NCI-H1105 treated with DMSO at 0.1 percent for 48 hours (cell line): ENCODE measurements around the gene ZBTB11.
"Not testable (repeated sequence)": the region's sequence is repeated elsewhere in the genome, so short reads cannot be mapped to it uniquely, and the experiment has no call there.

Source experiments
- DNase-seq: peaks from one replicate; lab custom pipeline; 2025; lab: John Stamatoyannopoulos, UW

ZBTB11 gene, protein sequence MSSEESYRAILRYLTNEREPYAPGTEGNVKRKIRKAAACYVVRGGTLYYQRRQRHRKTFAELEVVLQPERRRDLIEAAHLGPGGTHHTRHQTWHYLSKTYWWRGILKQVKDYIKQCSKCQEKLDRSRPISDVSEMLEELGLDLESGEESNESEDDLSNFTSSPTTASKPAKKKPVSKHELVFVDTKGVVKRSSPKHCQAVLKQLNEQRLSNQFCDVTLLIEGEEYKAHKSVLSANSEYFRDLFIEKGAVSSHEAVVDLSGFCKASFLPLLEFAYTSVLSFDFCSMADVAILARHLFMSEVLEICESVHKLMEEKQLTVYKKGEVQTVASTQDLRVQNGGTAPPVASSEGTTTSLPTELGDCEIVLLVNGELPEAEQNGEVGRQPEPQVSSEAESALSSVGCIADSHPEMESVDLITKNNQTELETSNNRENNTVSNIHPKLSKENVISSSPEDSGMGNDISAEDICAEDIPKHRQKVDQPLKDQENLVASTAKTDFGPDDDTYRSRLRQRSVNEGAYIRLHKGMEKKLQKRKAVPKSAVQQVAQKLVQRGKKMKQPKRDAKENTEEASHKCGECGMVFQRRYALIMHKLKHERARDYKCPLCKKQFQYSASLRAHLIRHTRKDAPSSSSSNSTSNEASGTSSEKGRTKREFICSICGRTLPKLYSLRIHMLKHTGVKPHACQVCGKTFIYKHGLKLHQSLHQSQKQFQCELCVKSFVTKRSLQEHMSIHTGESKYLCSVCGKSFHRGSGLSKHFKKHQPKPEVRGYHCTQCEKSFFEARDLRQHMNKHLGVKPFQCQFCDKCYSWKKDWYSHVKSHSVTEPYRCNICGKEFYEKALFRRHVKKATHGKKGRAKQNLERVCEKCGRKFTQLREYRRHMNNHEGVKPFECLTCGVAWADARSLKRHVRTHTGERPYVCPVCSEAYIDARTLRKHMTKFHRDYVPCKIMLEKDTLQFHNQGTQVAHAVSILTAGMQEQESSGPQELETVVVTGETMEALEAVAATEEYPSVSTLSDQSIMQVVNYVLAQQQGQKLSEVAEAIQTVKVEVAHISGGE

DNA sequence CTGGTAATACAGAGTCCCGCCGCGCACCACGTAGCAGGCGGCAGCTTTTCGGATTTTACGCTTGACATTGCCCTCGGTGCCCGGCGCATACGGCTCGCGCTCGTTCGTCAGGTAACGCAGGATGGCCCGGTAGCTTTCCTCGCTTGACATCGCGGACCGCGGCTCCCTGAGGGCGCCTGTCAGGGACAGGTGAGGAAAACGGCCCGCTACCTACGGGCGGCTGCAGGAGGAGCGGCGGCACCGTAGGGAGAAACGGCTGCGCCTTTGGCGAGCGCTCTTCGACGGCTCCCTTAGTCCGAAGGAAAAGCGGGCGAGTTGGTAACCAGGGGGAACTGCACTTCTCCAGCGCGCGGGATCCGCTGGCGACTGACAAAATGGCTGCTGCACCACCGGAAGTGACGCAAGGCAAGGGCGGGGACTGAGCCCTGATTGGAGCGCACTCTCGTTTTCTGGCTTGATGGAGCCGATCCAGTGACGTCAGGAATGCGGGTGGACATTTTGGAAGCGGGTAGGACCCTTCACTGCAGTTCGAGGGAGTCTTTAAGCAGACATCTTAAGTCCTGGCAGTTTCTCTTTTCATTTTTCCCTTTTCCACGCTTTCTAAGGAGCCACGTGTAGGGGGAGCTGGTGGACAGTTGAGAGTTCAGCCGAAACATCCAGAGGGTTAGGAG, at the start of gene ZBTB11:
TSS of gene ZBTB11 (minus strand) at position 368 of the 671 bp plus-strand sequence. CDS start at position 150, 218 bp downstream.
- no peak for DNase-seq

DNA sequence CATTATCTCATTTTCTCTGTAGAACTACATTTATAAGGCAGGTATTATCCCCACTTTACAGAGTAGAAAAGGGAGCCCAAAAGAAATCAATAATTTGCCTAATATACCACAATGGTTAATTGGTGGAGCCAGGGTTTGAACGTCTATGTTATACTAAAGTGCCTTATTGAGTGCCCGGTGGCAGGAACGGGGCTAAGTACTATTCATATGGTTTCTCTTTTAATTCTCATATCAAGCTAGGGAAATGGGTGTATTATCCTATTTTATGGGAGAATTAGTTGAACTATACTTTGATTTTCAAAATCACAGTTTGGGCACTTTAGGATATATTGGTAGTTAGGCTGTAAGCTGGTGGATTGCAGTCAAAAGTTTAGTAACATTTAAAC, 49.0 kb upstream of the ZBTB11 start:
- no peak for DNase-seq

DNA sequence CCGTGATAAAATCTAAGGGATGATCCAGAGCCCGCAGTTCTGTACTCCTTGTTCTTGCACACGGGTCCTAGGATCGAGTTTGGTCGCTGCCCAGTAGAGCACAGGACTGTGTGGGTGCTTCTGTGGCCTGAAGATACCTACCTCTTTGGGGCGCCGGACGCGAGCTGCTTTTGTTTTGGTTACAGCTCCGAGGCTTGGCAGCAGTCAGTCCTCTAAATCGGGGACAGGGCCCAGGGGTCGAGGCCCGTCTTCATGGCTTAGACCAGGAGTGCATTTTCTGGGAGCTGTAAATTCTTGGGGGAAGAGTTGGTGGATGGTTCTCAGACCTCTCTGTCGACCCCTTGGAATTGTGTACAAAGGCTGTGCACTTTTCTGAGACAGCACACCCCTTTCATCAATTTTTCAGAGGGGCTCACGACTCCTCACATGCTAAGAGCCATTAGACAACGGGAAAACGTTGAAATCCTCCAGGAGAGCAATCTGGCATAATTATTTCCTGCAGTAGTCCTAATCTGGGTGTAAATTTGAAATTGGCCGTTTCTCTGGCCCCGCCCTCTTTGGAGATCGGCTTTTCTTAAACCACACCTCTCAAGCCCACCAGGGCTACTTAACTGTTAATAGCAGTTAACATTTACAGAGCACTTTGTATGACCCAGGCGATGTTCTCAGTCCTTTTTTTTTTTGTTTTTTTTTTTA, 48.4 kb upstream of the ZBTB11 start:
- DNase-seq, result peak; percentile 55

DNA sequence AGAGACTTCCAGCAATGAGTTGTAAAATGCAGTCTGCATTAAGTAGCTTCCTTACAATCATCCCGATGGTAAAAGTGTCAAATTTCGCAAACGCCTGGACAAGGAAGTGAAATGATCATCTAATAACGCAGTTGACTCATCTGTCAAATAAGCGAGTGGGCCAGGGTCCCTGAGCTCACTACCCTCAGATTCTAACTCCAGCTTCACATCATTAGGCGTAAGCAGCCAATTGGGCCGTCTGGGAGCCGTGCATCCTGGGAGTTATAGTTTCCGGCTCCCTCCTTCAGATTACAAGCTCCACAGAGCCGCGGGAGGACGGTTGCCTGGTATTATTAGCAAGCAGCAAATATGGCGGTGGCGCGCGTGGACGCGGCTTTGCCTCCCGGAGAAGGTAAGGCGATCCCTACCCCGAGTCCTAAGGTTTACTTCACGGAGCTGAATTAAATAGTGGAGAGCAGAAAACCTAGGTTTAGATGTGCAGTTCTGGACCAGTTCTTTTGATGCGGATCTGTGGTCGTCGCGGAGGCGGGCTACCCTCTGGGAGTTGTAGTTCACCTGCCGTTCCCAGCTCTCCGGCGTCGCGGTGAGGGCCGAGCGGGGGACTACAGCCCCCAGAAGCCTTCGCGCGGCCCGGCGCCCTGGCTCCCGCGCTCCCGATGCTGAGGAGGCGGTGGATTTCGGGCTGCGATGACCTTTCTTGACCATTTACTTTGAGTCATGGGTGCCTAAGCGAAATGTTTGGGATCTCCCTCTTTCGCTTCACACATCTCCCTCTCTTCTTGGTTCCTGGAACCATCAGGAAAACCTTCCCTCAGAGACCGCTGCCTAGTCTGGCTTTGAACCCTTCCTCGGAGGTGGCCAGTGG, 47.6 kb upstream of the ZBTB11 start, which contains the start of gene CEP97:
TSS of gene CEP97 (plus strand) at position 286 of the 865 bp plus-strand sequence. CDS start at position 349, 63 bp downstream.
- peak; percentile 95 for DNase-seq

DNA sequence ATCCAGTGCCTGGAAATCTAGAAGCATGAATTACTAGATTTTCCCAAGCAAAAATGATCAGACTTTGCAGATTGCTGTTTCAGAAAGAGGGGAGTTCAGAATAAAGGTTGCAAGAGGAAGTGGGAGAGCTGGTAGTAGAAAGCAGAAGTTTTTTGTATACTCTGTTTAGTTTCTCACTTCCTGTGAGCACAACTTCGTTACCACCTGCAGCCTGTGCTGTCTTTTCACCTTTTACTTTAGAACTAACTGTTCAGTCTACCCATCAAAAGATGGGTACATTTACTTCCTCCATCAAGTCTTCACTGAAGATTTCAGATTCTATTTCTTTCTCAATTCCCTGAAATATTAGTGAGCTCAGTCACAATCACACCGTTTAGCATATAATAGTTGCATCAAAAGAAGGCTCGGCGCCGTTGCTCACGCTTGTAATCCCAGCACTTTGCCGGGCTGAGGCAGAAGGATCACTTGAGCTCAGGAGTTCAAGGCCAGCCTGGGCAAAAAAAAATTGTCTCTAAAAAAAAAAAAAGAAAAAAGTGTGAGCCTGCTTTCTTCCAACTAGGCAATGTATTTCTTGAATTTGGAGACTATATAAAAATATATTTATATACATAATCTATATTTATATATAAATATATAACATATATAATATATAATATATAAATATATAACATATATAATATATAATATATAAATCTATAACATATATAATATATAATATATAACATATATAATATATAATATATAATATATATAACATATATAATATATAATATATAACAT, 45.7 kb upstream of the ZBTB11 start:
- DNase-seq, result no peak

DNA sequence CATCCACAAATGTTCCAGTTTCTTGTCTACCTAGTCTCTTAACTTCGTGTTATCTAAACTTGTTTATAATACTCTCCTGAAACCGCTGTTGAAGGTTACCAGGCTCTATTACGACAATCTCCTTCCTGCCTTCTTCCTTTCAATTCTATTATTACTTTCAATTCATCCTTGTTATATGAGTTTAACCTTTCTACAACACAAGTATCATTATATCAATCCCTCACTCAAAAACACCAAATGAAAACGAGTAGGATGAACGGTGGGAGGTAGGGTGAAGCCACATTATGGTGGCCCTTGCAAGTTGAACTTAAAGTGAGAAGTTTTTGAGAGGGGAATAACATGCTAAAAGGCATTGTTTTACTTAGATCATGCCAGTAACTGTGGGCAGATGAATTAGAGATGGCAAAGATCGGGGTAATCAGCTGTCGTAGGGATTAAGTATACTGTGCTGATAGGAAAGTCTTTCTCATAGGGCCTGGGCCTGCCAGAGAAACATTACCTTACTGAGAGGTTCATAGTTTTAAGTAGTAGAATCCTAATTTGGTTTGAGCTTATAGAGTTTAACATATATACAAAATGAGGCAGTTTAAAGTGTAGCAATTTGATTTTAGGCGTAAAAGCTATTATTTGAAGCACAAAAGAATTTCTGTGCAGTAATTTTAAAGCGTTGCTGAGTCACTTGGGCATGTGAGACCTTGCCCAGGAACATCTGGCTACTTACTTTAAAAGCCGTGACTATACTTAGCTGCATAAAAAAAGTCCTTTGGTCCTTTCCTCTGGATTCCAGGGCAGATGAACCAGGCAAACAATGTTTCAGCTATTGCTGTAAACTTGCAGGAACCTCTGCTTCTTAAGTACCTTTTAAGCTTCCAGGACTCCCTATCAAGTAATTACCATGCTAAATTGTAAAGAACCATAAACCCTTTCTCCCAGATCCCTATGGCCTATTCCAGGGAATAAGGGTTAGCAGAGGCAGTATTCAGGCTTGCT, 44.2 kb upstream of the ZBTB11 start:
- no peak for DNase-seq

DNA sequence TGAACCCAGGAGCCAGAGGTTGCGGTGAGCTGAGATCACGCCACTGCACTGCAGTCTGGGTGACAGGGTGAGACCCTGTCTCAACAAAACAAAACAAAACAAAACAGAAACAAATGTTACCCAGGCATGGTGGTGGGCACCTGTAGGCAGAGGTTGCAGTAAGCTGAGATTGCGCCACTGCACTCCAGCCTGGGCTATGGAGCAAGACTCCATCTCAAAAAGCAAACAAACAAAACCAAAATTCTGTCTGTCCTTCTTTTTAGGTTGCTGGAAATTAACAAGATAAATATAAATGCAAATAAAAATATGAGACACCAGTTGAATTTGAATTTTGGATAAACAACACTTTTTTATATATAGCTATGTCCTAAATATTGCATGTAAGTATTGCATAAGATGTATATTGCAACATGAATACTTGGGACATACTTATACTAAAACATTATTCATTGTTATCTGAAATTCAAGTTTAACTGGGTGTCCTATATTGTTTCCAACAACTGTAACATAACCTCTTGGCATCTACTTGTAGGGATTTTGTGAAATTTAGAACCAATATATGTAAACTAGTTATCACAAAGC, 42.8 kb upstream of the ZBTB11 start:
- DNase-seq, result no peak

DNA sequence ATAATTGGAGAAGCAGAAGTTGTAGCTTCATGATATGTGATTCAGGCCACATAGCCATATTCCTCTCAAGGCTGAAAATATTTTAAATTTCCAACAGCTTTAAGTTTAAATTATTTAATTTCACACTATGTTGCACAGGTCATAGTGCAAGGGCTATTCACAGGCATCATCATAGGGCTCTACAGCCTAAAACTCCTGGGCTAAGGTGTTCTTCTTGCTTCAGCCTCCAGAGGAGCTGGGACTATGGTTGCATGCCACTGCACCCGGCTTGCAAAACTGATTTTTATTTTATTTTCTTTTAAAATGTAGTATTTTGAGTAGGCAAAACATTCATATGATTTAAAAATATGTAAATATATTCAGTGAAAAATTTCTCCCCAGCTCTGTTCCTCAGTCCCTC, 41.5 kb upstream of the ZBTB11 start:
- no peak for DNase-seq

DNA sequence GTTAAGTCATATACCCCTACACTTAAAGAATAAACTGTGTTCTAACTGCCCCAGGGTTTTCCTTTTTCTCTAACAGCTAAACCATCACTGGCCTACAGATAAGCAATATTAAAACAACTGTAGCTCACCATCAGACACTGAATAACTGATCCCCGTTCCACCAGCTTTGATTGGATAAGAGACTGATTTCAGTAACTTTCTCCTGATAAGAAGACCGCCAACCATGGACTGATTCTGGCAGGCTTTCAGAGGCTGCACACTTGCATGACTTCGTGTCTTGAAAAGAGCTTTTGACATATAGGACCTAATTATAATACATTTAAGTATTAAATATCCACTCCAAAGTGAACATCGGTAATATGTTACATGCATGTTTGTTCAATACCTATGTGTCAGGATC, 32.2 kb upstream of the ZBTB11 start:
- no peak for DNase-seq

DNA sequence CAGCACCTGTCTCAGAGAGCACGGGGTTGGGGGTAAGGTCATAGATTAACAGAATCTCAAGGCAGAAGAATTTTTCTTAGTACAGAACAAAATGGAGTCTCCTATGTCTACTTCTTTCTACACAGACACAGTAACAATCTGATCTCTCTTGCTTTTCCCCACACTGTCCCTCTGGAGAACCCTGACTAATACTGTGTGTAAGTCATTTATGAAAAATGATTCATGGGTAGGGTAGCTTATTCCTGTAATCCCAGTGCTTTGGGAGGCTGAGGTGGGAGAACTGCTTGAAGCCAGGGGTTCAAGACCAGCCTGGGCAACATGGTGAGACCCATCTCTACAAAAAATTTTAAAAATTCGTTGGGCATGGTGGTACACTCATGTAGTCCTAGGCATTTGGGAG, 27.7 kb upstream of the ZBTB11 start:
- DNase-seq, result not testable (repeated sequence)

DNA sequence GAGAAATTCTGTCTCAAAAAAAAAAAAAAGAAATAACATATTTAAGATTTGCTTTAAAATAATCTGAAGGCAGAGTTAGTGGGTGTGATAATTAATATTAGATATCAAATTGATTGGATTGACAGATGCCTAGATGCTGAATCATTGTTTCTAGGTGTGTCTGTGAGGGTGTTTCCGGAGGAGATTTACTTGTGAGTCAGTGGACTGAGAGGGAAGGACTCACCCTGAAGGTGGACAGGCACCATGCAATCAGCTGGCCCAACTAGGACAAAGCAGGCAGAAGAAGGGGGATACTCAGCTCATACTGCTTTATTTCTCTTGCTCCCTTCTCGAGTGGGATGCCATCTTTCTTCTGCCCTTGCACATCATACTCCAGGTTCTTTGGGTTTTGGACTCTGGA, 26.2 kb upstream of the ZBTB11 start:
- DNase-seq, result no peak

DNA sequence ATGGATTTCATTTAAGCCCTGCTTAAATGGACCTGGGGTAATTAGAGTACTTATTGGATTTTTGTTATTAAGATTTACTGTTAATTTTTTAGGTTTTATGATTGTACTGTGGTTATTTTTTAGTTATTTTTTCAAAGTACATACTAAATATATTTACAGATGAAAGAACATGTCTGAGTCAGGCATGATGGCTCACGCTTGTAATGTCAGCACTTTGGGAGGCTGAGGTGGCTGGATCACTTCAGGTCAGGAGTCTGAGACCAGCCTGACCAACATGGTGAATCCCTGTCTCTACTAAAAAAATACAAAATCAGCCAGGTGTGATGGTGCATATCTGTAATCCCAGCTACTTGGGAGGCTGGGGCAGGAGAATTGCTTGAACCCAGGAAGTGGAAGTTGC, 25.8 kb upstream of the ZBTB11 start:
- DNase-seq, result no peak

DNA sequence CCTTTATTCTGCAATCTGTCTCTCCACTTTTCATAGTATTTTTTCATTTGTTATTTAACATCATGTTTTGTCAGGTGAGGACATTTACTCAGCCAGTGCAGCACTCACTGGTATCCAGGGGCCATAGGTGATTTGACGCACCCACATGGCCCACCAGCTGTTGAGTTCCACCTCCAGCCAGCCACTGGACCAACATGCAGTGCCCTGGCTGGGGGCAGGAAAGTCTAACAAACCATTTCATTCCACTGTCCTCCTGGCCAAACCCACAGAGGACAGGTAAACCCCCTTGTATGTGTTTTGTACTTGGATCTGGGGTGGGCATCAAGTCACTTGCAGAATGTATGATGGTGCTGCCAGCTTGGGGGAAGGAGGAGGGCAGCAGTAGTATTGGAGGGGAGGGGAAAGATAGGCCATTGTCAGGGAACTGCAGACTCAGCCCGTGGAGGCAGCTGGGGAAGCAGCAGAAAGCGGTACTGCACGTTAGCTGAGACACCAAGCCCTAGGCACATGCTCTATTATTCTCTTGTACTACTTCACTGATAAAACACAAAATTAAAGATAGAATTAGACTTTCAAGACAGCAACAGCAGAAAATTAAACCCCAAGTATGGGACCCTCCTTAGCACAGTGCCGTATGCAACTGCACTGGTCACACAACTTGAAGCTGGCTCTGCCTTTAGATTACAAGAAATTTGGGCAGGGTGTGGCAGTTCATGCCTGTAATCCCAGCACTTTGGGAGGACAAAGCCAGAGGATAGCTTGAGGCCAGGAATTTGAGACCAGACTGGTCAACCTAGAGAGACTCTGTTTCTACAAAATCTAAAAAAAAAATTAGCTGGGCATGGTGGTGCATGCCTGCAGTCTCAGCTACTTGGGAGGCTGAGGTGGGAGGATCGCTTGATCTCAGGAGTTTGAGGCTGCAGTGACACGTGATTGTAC, 25.0 kb upstream of the ZBTB11 start:
- DNase-seq, result no peak

DNA sequence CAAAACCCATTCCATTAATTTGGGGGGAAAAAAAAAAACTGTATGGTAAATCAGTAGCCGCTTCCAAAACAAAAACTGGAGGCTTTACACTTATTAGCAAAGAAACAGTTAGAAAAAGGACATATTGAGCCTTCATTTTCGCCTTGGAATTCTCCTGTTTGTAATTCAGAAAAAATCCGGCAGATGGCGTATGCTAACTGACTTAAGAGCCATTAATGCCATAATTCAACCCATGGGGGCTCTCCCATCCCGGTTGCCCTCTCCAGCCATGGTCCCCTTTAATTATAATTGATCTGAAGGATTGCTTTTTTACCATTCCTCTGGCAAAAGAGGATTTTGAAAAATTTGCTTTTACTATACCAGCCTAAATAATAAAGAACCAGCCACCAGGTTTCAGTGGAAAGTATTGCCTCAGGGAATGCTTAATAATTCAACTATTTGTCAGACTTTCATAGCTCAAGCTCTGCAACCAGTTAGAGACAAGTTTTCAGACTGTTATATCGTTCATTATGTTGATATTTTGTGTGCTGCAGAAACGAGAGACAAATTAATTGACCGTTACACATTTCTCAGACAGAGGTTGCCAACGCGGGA, 18.9 kb upstream of the ZBTB11 start:
- no peak for DNase-seq

DNA sequence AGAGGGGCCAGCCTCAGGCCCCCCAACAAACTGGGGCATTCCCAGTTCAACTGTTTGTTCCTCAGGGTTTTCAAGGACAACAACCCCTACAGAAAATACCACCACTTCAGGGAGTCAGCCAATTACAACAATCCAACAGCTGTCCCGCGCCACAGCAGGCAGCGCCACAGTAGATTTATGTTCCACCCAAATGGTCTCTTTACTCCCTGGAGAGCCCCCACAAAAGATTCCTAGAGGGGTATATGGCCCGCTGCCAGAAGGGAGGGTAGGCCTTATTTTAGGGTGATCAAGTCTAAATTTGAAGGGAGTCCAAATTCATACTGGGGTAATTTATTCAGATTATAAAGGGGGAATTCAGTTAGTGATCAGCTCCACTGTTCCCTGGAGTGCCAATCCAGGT, 17.9 kb upstream of the ZBTB11 start:
- DNase-seq, result not testable (repeated sequence)

DNA sequence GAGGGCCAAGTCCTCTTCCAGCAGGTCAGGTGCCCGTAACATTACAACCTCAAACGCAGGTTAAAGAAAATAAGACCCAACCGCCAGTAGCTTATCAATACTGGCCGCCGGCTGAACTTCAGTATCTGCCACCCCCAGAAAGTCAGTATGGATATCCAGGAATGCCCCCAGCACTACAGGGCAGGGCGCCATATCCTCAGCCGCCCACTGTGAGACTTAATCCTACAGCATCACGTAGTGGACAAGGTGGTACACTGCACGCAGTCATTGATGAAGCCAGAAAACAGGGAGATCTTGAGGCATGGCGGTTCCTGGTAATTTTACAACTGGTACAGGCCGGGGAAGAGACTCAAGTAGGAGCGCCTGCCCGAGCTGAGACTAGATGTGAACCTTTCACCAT, 16.6 kb upstream of the ZBTB11 start:
- DNase-seq, result not testable (repeated sequence)
